ENCODE measurements around the gene PRG3.

GRCh38 chr11:57399972-57400578 is 19.1 kb upstream of the PRG3 start:
- TF ChIP-seq CTCF (IDR thresholded peaks at IDR 0.05) (no peak), JUN (CRISPR knock-in tag; IDR thresholded peaks at IDR 0.05) (no peak), E2F4 (CRISPR knock-in tag; IDR thresholded peaks at IDR 0.05; ENCODE audit: borderline replicate concordance, low read depth) (no peak), AR (CRISPR knock-in tag; IDR thresholded peaks at IDR 0.05) (no peak), CBFB (CRISPR knock-in tag; IDR thresholded peaks at IDR 0.05; ENCODE audit: low read depth) (no peak), ZNF263 (CRISPR knock-in tag; IDR thresholded peaks at IDR 0.05; ENCODE audit: low read depth) (no peak), ZNF121 (CRISPR knock-in tag; IDR thresholded peaks at IDR 0.05) (no peak)
- TF ChIP-seq, protein P1, sequence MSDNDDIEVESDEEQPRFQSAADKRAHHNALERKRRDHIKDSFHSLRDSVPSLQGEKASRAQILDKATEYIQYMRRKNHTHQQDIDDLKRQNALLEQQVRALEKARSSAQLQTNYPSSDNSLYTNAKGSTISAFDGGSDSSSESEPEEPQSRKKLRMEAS (CRISPR knock-in tag; IDR thresholded peaks at IDR 0.05) = no peak
- TF ChIP-seq, protein P2, sequence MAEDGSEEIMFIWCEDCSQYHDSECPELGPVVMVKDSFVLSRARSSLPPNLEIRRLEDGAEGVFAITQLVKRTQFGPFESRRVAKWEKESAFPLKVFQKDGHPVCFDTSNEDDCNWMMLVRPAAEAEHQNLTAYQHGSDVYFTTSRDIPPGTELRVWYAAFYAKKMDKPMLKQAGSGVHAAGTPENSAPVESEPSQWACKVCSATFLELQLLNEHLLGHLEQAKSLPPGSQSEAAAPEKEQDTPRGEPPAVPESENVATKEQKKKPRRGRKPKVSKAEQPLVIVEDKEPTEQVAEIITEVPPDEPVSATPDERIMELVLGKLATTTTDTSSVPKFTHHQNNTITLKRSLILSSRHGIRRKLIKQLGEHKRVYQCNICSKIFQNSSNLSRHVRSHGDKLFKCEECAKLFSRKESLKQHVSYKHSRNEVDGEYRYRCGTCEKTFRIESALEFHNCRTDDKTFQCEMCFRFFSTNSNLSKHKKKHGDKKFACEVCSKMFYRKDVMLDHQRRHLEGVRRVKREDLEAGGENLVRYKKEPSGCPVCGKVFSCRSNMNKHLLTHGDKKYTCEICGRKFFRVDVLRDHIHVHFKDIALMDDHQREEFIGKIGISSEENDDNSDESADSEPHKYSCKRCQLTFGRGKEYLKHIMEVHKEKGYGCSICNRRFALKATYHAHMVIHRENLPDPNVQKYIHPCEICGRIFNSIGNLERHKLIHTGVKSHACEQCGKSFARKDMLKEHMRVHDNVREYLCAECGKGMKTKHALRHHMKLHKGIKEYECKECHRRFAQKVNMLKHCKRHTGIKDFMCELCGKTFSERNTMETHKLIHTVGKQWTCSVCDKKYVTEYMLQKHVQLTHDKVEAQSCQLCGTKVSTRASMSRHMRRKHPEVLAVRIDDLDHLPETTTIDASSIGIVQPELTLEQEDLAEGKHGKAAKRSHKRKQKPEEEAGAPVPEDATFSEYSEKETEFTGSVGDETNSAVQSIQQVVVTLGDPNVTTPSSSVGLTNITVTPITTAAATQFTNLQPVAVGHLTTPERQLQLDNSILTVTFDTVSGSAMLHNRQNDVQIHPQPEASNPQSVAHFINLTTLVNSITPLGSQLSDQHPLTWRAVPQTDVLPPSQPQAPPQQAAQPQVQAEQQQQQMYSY (CRISPR knock-in tag; IDR thresholded peaks at IDR 0.05) = no peak

Data from WTC11 (cell line).